CD14-positive monocyte (primary cell): Measurements from ENCODE around the gene SPAG9. TPM values are rescaled to one million over a fixed set of nuclear protein-coding genes. Genes with fewer than 3 reads are reported as not detected.

ENCODE experiments used
- DNase-seq, 3 donors: peaks; one replicate each; pipeline ENCODE4 v3.0.0-alpha.2; 2011 to 2022
- H2AFZ ChIP-seq: 2 replicates; pipeline ENCODE4 v1.6.0; 2012; ENCODE audit warnings: mild to moderate bottlenecking, low read depth, low read length, inconsistent platforms; ENCODE audit not compliant: insufficient read depth, poor library complexity, severe bottlenecking
- H3K27ac ChIP-seq, 2 donors: 1 replicate in 1 of 2; 2 replicates in 1 of 2; pipeline ENCODE4 v1.5.1; 2012 to 2013; ENCODE audit warnings: low read length in 2 of 2, control low read depth in 1 of 2, inconsistent platforms in 1 of 2, low read depth in 1 of 2, mild to moderate bottlenecking in 1 of 2
- H3K27me3 ChIP-seq, 2 donors: one replicate each; pipeline versions ENCODE4 v1.6.0 to v1.6.1; 2011 to 2013; ENCODE audit warnings: low read length in 2 of 2; ENCODE audit not compliant: control insufficient read depth in 2 of 2, insufficient read depth in 2 of 2
- H3K36me3 ChIP-seq, 2 donors: replicated peaks in 1 of 2; 1 replicate in 1 of 2; 2 replicates in 1 of 2; pipeline versions ENCODE4 v1.5.1 to v1.6.1; 2012 to 2013; ENCODE audit warnings: low read length in 2 of 2, control low read depth in 1 of 2, inconsistent platforms in 1 of 2, mild to moderate bottlenecking in 1 of 2; ENCODE audit not compliant: insufficient read depth in 2 of 2, control insufficient read depth in 1 of 2
- H3K4me1 ChIP-seq, 2 donors: 1 replicate in 1 of 2; 2 replicates in 1 of 2; pipeline versions ENCODE4 v1.5.1 to v1.6.1; 2012 to 2013; ENCODE audit warnings: low read length in 2 of 2, control low read depth in 1 of 2, inconsistent platforms in 1 of 2, mild to moderate bottlenecking in 1 of 2, moderate library complexity in 1 of 2; ENCODE audit not compliant: insufficient read depth in 2 of 2, control insufficient read depth in 1 of 2
- H3K4me2 ChIP-seq: replicated peaks from 2 replicates; pipeline ENCODE3; 2012; ENCODE audit warnings: low read length, moderate library complexity, mild to moderate bottlenecking; ENCODE audit not compliant: poor library complexity, severe bottlenecking; ENCODE audit errors: extremely low read depth
- H3K4me3 ChIP-seq, 3 experiments: fragments of 200-600 bp in 1 of 3; sonication (generic) in 1 of 3; replicated peaks in 1 of 3; 1 replicate in 2 of 3; 2 replicates in 1 of 3; pipeline ENCODE4 v1.5.1; 2011 to 2013; ENCODE audit warnings: low read length in 3 of 3, mild to moderate bottlenecking in 3 of 3, control low read depth in 2 of 3, low read depth in 2 of 3, inconsistent platforms in 1 of 3, moderate library complexity in 1 of 3
- H3K79me2 ChIP-seq: 2 replicates; pipeline ENCODE4 v1.6.0; 2012; ENCODE audit warnings: mild to moderate bottlenecking, control low read depth, inconsistent platforms, low read length, moderate library complexity; ENCODE audit not compliant: insufficient read depth
- H3K9ac ChIP-seq: 2 replicates; pipeline ENCODE4 v1.6.0; 2017; ENCODE audit warnings: low read length, mild to moderate bottlenecking; ENCODE audit not compliant: insufficient read depth, poor library complexity, severe bottlenecking
- H3K9me3 ChIP-seq, 2 donors: replicated peaks in 1 of 2; 1 replicate in 1 of 2; 2 replicates in 1 of 2; pipeline versions ENCODE4 v1.5.1 to v1.6.1; 2012 to 2013; ENCODE audit warnings: low read length in 2 of 2, control low read depth in 1 of 2; ENCODE audit not compliant: control insufficient read depth in 1 of 2, insufficient read depth in 1 of 2
- H4K20me1 ChIP-seq: 2 replicates; pipeline ENCODE4 v1.6.0; 2012; ENCODE audit warnings: mild to moderate bottlenecking, low read length, control low read depth, moderate library complexity; ENCODE audit not compliant: insufficient read depth
- H3K27ac Mint-ChIP-seq, 7 donors: one replicate each; pipeline ENCODE4 v1.8.0; 2020; ENCODE audit warnings: mild to moderate bottlenecking in 7 of 7, mixed read lengths in 7 of 7, moderate library complexity in 6 of 7, inconsistent platforms in 2 of 7
- H3K27me3 Mint-ChIP-seq, 3 donors: one replicate each; pipeline ENCODE4 v1.8.0; 2021 to 2022; ENCODE audit warnings: low read depth in 3 of 3, mild to moderate bottlenecking in 3 of 3, mixed read lengths in 3 of 3, moderate library complexity in 3 of 3, inconsistent platforms in 1 of 3
- H3K36me3 Mint-ChIP-seq, 2 donors: one replicate each; pipeline ENCODE4 v1.8.0; 2020; ENCODE audit warnings: mixed read lengths in 2 of 2, inconsistent platforms in 1 of 2, mild to moderate bottlenecking in 1 of 2
- H3K4me1 Mint-ChIP-seq: one replicate; pipeline ENCODE4 v1.8.0; 2020; ENCODE audit warnings: mild to moderate bottlenecking, mixed read lengths
- H3K4me3 Mint-ChIP-seq, 2 donors: one replicate each; pipeline ENCODE4 v1.8.0; 2020; ENCODE audit warnings: mild to moderate bottlenecking in 2 of 2, mixed read lengths in 2 of 2, moderate library complexity in 1 of 2
- H3K9me3 Mint-ChIP-seq, 7 donors: one replicate each; pipeline ENCODE4 v1.8.0; 2020 to 2022; ENCODE audit warnings: mixed read lengths in 7 of 7, mild to moderate bottlenecking in 6 of 7, moderate library complexity in 6 of 7, inconsistent platforms in 2 of 7
- CTCF ChIP-seq: fragments of 200-600 bp; IDR thresholded peaks from one replicate; pipeline ENCODE4 v1.8.0; 2022; ENCODE audit warnings: antibody characterized with exemption, mild to moderate bottlenecking
- WGBS: methylation state at CpG from one replicate; pipeline ENCODE4 v1.1.5; 2013; ENCODE audit warnings: missing lambda C conversion rate; ENCODE audit not compliant: insufficient coverage; 5-methylcytosine and 5-hydroxymethylcytosine counted together
- intact Hi-C, 2 donors: fragments of 100-400 bp; cut with micrococcal nuclease; formaldehyde crosslinking; loops; one replicate each; pipeline versions ENCODE4 v1.15.0 to v1.15.1; 2023
- polyA plus RNA-seq, 3 donors: library from polyadenylated mRNA; depleted of rRNA in 1 of 3; unstranded in 2 of 3; stranded (reverse) in 1 of 3; fragments of 300-500 nt in 2 of 3; fragments of >200 nt in 1 of 3; fragmentation: Illumina TruSeq in 2 of 3; gene quantifications; 1 replicate in 2 of 3; 2 replicates in 1 of 3; pipeline ENCODE4 v1.2.3, GENCODE V29; 2012 to 2021

The SPAG9 gene
- polyA plus RNA-seq, 3 donors = 4.9 to 33.1 (median 8.5) TPM

- H3K4me3 Mint-ChIP-seq = no peak overlapping the region
- whole genome bisulfite sequencing = 100% methylated on average over 3 of the region's 6 CpGs
- peaks cover 50 to 73% of the 10 kb centered on the region in 2 donors for H3K36me3 ChIP-seq
- H3K9me3 Mint-ChIP-seq = no peaks in the 10 kb centered on the region
- peaks cover 56 to 60% of the 10 kb centered on the region in 2 donors for H3K36me3 Mint-ChIP-seq
- H3K9ac ChIP-seq = no peak overlapping the region
- no peaks in the 10 kb centered on the region for H3K4me1 ChIP-seq
- H4K20me1 ChIP-seq = no peaks in the 10 kb centered on the region
- no peak for TF ChIP-seq CTCF
- no peak overlapping the region for H2AFZ ChIP-seq
- H3K9me3 ChIP-seq = no peaks in the 10 kb centered on the region
- no peak overlapping the region for H3K4me3 ChIP-seq
- H3K27me3 Mint-ChIP-seq = peaks cover 0 to 2% (median 0%) of the 10 kb centered on the region in 3 donors
- no peak overlapping the region for H3K27ac ChIP-seq
- H3K79me2 ChIP-seq = no peaks in the 10 kb centered on the region
- intact Hi-C loops = no loop called here
- H3K4me2 ChIP-seq = no peak overlapping the region
- no peaks in the 10 kb centered on the region for H3K4me1 Mint-ChIP-seq
- peak overlapping the region in 1 of 7 donors; percentile 26 for H3K27ac Mint-ChIP-seq
- no peaks in the 10 kb centered on the region for H3K27me3 ChIP-seq
- DNase-seq = no peak
Observed at GRCh38 chr17:51018541-51018940, 102.1 kb downstream of the SPAG9 start.

GRCh38 chr17:51017270-51017669 lies 103.4 kb downstream of the SPAG9 start:
- no peaks in the 10 kb centered on the region for H3K27me3 ChIP-seq
- no peaks in the 10 kb centered on the region for H3K4me1 Mint-ChIP-seq
- no peak for TF ChIP-seq CTCF
- intact Hi-C loops = no loop called here
- H3K27me3 Mint-ChIP-seq = peaks cover 0 to 2% (median 0%) of the 10 kb centered on the region in 3 donors
- no peaks in the 10 kb centered on the region for H3K79me2 ChIP-seq
- no peak overlapping the region for H3K9ac ChIP-seq
- WGBS = 100% methylated on average over 1 of the region's 2 CpGs
- H3K9me3 ChIP-seq = no peaks in the 10 kb centered on the region
- peak overlapping the region in 1 of 7 donors; percentile 16 for H3K27ac Mint-ChIP-seq
- no peaks in the 10 kb centered on the region for H4K20me1 ChIP-seq
- DNase-seq = no peak
- H2AFZ ChIP-seq = no peak overlapping the region
- H3K4me1 ChIP-seq = no peaks in the 10 kb centered on the region
- H3K4me3 Mint-ChIP-seq = no peak overlapping the region
- H3K27ac ChIP-seq = no peak overlapping the region
- H3K36me3 ChIP-seq = peaks cover 57 to 82% of the 10 kb centered on the region in 2 donors
- no peak overlapping the region for H3K4me2 ChIP-seq
- peaks cover 62 to 70% of the 10 kb centered on the region in 2 donors for H3K36me3 Mint-ChIP-seq
- H3K4me3 ChIP-seq = no peak overlapping the region
- H3K9me3 Mint-ChIP-seq = no peaks in the 10 kb centered on the region
